ENCODE results near the gene NPHP3.

DNA sequence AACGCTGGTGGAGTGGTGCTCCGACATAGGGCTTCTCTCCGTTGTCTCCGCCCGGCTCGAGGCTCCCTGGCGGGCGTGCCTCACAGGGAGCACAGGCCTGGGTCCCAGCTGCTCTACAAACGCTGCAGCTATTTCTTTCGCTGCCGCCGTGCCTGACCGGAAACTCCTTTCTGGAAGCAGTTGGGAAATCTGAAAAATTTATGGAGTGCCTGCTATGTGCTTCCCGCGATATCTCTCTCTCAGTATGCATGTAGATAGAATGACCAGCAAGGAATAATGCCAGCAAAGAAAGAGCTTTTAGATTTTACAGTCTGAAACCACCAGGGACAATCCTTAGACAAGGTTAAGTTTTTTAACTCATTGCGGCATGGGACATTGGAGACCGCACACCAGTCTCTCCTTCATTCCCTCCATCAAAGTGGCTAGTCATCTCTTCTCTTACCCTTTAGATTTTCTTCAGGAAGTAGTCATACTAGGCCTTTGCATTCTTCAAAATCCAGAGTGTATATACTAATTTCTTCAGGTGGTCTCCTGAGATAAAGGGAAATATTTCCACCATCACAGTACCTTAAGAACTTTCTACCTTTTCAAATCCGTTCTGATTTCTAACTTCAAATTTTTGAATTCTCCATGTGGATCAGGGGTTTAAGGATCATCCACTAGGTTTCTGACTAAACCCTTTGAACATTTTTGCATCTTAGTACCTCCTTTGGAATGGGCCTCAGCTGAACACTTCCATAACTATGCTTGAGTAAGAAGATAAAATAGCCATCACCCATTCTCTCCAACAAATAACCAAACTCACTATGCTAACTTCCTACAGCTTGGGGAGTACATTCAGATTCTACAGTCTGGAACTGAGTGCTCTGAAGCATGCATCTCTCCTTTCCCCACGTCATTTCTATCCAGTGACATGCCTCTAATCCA, 1.1 kb upstream of the NPHP3 start:
- TF ChIP-seq, protein P1, sequence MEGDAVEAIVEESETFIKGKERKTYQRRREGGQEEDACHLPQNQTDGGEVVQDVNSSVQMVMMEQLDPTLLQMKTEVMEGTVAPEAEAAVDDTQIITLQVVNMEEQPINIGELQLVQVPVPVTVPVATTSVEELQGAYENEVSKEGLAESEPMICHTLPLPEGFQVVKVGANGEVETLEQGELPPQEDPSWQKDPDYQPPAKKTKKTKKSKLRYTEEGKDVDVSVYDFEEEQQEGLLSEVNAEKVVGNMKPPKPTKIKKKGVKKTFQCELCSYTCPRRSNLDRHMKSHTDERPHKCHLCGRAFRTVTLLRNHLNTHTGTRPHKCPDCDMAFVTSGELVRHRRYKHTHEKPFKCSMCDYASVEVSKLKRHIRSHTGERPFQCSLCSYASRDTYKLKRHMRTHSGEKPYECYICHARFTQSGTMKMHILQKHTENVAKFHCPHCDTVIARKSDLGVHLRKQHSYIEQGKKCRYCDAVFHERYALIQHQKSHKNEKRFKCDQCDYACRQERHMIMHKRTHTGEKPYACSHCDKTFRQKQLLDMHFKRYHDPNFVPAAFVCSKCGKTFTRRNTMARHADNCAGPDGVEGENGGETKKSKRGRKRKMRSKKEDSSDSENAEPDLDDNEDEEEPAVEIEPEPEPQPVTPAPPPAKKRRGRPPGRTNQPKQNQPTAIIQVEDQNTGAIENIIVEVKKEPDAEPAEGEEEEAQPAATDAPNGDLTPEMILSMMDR (IDR thresholded peaks at IDR 0.05; ENCODE audit: borderline replicate concordance, extremely low read depth, low read length, poor library complexity, severe bottlenecking) = no peak
- TF ChIP-seq EZH2 (IDR thresholded peaks at IDR 0.05; ENCODE audit: borderline replicate concordance, low read depth, low read length, severe bottlenecking) = no peak

Data from DND-41 (cell line).